Osteoblast (primary cell): ENCODE data around the gene SEPTIN10. TPM values are rescaled to one million over a fixed set of nuclear protein-coding genes. Genes with fewer than 3 reads are reported as not detected.

ENCODE experiments used
- DNase-seq: peaks from one replicate; pipeline ENCODE4 v3.0.0; 2011; ENCODE audit warnings: low spot score, mixed read lengths; ENCODE audit not compliant: insufficient read length; ENCODE audit errors: missing footprints
- H2AFZ ChIP-seq: 2 replicates; pipeline ENCODE4 v1.6.0; 2011; ENCODE audit warnings: mild to moderate bottlenecking, low read length
- H3K27ac ChIP-seq: 2 replicates; pipeline ENCODE4 v1.5.1; 2011; ENCODE audit warnings: mild to moderate bottlenecking, low read depth, low read length, moderate library complexity
- H3K27me3 ChIP-seq: 2 replicates; pipeline ENCODE4 v1.6.0; 2012; ENCODE audit warnings: mild to moderate bottlenecking, control low read depth, inconsistent platforms, low read length, moderate library complexity; ENCODE audit not compliant: insufficient read depth
- H3K36me3 ChIP-seq: 2 replicates; pipeline ENCODE4 v1.5.1; 2011; ENCODE audit warnings: mild to moderate bottlenecking, low read length, control low read depth, moderate library complexity; ENCODE audit not compliant: insufficient read depth
- H3K4me1 ChIP-seq: 2 replicates; pipeline ENCODE4 v1.5.1; 2011; ENCODE audit warnings: mild to moderate bottlenecking, low read length, control low read depth, moderate library complexity; ENCODE audit not compliant: insufficient read depth
- H3K4me2 ChIP-seq: 2 replicates; pipeline ENCODE4 v1.6.0; 2011; ENCODE audit warnings: mild to moderate bottlenecking, low read length; ENCODE audit not compliant: insufficient read depth
- H3K4me3 ChIP-seq: fragments of 200-600 bp; sonication (generic); 3 replicates; pipeline ENCODE4 v1.5.1; 2012; ENCODE audit warnings: mild to moderate bottlenecking, low read length, inconsistent platforms; ENCODE audit not compliant: insufficient read depth
- H3K79me2 ChIP-seq: 2 replicates; pipeline ENCODE4 v1.6.0; 2012; ENCODE audit warnings: mild to moderate bottlenecking, low read length, control low read depth, inconsistent platforms; ENCODE audit not compliant: insufficient read depth
- H3K9me3 ChIP-seq: 2 replicates; pipeline ENCODE4 v1.5.1; 2011; ENCODE audit warnings: low read depth, low read length, control low read depth
- H4K20me1 ChIP-seq: 2 replicates; pipeline ENCODE4 v1.6.0; 2012; ENCODE audit warnings: mild to moderate bottlenecking, low read length, control low read depth; ENCODE audit not compliant: insufficient read depth
- total RNA-seq: library from RNA; depleted of rRNA; stranded (reverse); fragments of >200 nt; gene quantifications from 2 replicates; pipeline ENCODE4 v1.2.3, GENCODE V29; 2012
- TF ChIP-seq, protein P1 (sequence below): IDR thresholded peaks from 2 replicates; pipeline ENCODE4 v1.5.1; 2011; ENCODE audit warnings: mild to moderate bottlenecking, low read depth, low read length, moderate library complexity; ENCODE audit errors: extremely low read depth

SEPTIN10 gene
- total RNA-seq, 1 donor = 101 TPM

DNA sequence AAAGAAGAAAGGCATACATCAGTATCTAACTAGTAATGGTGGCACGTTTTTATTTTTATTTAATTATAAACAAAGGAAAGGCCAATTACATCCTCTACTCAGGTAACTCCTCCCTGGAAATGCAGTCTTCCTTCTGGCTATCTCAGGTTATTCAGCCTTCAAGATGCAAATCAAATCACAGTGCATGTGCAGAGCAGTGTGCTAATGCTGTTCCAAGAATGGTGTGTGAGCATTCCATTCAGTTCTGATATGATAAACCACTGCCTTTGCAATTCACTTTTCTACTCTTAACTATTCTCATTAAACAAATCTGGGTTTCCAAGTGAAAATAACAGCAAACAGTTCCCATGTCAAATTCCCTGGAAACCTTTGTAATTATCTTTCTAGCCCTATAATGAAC is 38.4 kb downstream of the SEPTIN10 start:
- Histone ChIP-seq H3K9me3 (no peaks in the 10 kb centered on the region), H3K79me2 (peaks cover 22% of the 10 kb centered on the region), H3K4me3 (no peak overlapping the region), H3K4me2 (no peak overlapping the region), H3K36me3 (peaks cover 12% of the 10 kb centered on the region), H2AFZ (no peak overlapping the region), H3K27ac (no peak overlapping the region), H4K20me1 (no peaks in the 10 kb centered on the region), H3K4me1 (no peaks in the 10 kb centered on the region), H3K27me3 (no peaks in the 10 kb centered on the region)
- DNase-seq = no peak
- TF ChIP-seq, protein P1, sequence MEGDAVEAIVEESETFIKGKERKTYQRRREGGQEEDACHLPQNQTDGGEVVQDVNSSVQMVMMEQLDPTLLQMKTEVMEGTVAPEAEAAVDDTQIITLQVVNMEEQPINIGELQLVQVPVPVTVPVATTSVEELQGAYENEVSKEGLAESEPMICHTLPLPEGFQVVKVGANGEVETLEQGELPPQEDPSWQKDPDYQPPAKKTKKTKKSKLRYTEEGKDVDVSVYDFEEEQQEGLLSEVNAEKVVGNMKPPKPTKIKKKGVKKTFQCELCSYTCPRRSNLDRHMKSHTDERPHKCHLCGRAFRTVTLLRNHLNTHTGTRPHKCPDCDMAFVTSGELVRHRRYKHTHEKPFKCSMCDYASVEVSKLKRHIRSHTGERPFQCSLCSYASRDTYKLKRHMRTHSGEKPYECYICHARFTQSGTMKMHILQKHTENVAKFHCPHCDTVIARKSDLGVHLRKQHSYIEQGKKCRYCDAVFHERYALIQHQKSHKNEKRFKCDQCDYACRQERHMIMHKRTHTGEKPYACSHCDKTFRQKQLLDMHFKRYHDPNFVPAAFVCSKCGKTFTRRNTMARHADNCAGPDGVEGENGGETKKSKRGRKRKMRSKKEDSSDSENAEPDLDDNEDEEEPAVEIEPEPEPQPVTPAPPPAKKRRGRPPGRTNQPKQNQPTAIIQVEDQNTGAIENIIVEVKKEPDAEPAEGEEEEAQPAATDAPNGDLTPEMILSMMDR = no peak

DNA sequence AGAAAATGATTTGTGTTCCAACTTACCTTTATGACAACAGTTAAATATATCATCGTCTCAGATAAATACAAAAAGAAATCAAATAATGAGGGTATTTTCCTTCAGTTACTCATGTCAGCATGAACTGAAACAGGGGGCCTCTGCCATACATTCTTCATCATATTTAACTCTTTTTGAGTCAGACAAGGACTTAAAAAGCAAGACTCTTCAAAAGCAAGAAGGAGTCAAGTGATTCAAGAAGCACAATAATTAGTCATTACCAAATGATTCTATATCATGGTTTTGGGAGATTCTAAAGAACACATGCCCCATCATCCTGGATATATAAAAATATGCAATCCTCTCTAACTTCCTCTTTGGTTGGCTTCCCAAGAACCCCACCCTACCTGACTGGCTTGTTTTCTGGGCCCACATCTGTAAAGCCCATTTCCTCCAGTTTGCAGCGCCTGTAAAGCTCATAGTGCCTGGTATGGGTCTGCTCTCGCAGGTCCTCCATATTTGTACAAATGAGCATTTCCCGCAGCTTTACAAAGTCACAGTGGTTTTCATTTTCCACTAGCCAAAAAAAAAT is 49.7 kb downstream of the SEPTIN10 start:
- Histone ChIP-seq H3K36me3 (peaks cover 19% of the 10 kb centered on the region), H3K4me3 (no peak overlapping the region), H3K4me1 (peaks cover 31% of the 10 kb centered on the region), H3K27me3 (no peaks in the 10 kb centered on the region), H3K27ac (peak overlapping the region; percentile 63), H4K20me1 (no peaks in the 10 kb centered on the region), H2AFZ (no peak overlapping the region), H3K9me3 (no peaks in the 10 kb centered on the region), H3K4me2 (no peak overlapping the region), H3K79me2 (peaks cover 7% of the 10 kb centered on the region)
- TF ChIP-seq, protein P1 = no peak
- DNase-seq = no peak

DNA sequence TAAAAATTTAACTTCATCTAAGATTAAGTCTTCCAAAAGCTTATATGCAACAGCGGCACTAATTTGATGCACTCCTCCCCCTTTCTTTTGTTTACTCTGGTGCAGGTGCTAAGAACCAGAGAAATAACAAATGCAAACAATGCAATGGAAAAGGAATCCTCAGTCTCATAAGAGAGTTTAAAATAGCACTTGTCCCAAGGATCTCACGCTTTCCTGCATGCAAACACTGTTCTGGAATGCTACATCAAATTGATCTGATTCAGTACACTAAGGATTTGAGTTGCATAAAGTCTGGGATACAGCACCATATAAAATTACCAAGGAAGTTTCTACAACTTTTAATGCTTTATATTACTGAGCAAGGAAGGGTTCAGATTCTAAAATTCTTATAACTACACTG is 50.5 kb downstream of the SEPTIN10 start:
- peaks cover 19% of the 10 kb centered on the region for H3K36me3 ChIP-seq
- TF ChIP-seq, protein P1 = no peak
- no peaks in the 10 kb centered on the region for H3K9me3 ChIP-seq
- DNase-seq = no peak
- H2AFZ ChIP-seq = no peak overlapping the region
- no peak overlapping the region for H3K4me2 ChIP-seq
- no peaks in the 10 kb centered on the region for H3K27me3 ChIP-seq
- H3K79me2 ChIP-seq = peaks cover 7% of the 10 kb centered on the region
- H4K20me1 ChIP-seq = no peaks in the 10 kb centered on the region
- H3K4me1 ChIP-seq = peaks cover 31% of the 10 kb centered on the region
- peak overlapping the region; percentile 63 for H3K27ac ChIP-seq
- no peak overlapping the region for H3K4me3 ChIP-seq

DNA sequence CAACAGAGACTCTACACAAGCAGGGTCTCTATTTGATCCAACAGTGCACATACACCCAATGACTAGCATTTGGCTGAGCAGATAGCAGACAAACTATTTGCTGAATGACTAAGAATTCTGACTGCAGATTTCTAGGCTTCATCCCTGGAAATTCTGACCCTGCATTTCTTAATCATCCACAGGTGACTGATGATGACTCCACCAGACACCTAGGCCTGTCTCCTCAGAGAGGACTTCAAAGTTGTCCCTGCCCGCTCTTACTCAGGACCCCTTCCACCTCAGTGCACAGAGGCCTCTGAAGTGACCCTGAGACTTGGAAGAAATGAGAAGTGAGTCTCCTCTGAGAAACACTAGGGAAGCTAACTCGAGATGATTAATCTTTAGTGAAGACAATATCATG is 51.3 kb downstream of the SEPTIN10 start:
- peak overlapping the region; percentile 63 for H3K27ac ChIP-seq
- peaks cover 7% of the 10 kb centered on the region for H3K79me2 ChIP-seq
- H3K4me3 ChIP-seq = no peak overlapping the region
- no peak for DNase-seq
- H3K9me3 ChIP-seq = no peaks in the 10 kb centered on the region
- H3K4me2 ChIP-seq = no peak overlapping the region
- TF ChIP-seq, protein P1 = no peak
- H2AFZ ChIP-seq = no peak overlapping the region
- peaks cover 18% of the 10 kb centered on the region for H3K36me3 ChIP-seq
- no peaks in the 10 kb centered on the region for H3K27me3 ChIP-seq
- H4K20me1 ChIP-seq = no peaks in the 10 kb centered on the region
- peaks cover 31% of the 10 kb centered on the region for H3K4me1 ChIP-seq
